K562 (cell line): ENCODE data around the gene HDAC9. TPM values are rescaled to one million over a fixed set of nuclear protein-coding genes. Genes with fewer than 3 reads are reported as not detected.

ENCODE experiments used
- ATAC-seq: fragments of 200-7000 bp; cut with Tn5 transposase; 3 replicates; pipeline ENCODE4 v1.9.1; 2020; ENCODE audit warnings: moderate library complexity
- BruUV-seq: library from RNA; stranded (reverse); fragments of 400-500 nt; replicated peaks from 2 replicates; lab custom pipeline; 2021; lab: Mats Ljungman, UMichigan
- CTCF ChIA-PET: fragments of 300-600 bp; formaldehyde crosslinking; extraction: SDS; loops from one replicate; lab custom pipeline; 2021; ENCODE audit warnings: low intra/inter-chr PET ratio; lab: Yijun Ruan, JAX
- POLR2A ChIA-PET: fragments of 300-600, 350-650 bp; sonication (Branson Sonifier 250); formaldehyde crosslinking; extraction: SDS; loops from one replicate; lab custom pipeline; 2021; ENCODE audit warnings: antibody characterized with exemption, inconsistent platforms; lab: Yijun Ruan, JAX
- DNase-seq, 4 experiments: peaks; one replicate each; pipeline versions ENCODE4 v3.0.0 to v3.0.0-alpha.2; 2011 to 2018; ENCODE audit warnings: low spot score in 3 of 4, mixed read lengths in 3 of 4; ENCODE audit errors: extremely low read depth in 1 of 4
- FAIRE-seq: peaks from 2 replicates; lab custom pipeline; 2011; peaks lifted over from hg19 to GRCh38; lab: Jason Lieb, UNC
- H2AFZ ChIP-seq: 2 replicates; pipeline ENCODE4 v1.6.0; 2011; ENCODE audit warnings: low read depth, low read length, control low read depth, inconsistent platforms
- H3K27ac ChIP-seq: fragments of 200-600 bp; 3 replicates; pipeline ENCODE4 v1.8.0; 2011; ENCODE audit warnings: low read depth, mild to moderate bottlenecking, control low read depth, inconsistent platforms, low read length, moderate library complexity, mixed read lengths; ENCODE audit errors: extremely low read depth
- H3K27me3 ChIP-seq, 2 experiments: fragments of 300-600 bp in 1 of 2; 2 replicates in 1 of 2; 3 replicates in 1 of 2; pipeline versions ENCODE4 v1.6.0 to v1.8.0; 2011; ENCODE audit warnings: inconsistent platforms in 2 of 2, low read length in 2 of 2, mild to moderate bottlenecking in 1 of 2, mixed read lengths in 1 of 2, moderate library complexity in 1 of 2; ENCODE audit not compliant: control insufficient read depth in 2 of 2, insufficient read depth in 2 of 2
- H3K36me3 ChIP-seq: fragments of 300-600 bp; 3 replicates; pipeline ENCODE4 v1.8.0; 2011; ENCODE audit warnings: mild to moderate bottlenecking, low read length, inconsistent platforms; ENCODE audit not compliant: control insufficient read depth, insufficient read depth
- H3K4me1 ChIP-seq, 2 experiments: fragments of 200-600 bp in 1 of 2; replicated peaks in 1 of 2; 2 replicates in 1 of 2; 3 replicates in 1 of 2; pipeline versions ENCODE4 v1.5.1 to v1.8.0; 2011; ENCODE audit warnings: inconsistent platforms in 2 of 2, low read length in 2 of 2, mild to moderate bottlenecking in 1 of 2, mixed read lengths in 1 of 2, moderate library complexity in 1 of 2; ENCODE audit not compliant: control insufficient read depth in 2 of 2, insufficient read depth in 2 of 2
- H3K4me2 ChIP-seq: 2 replicates; pipeline ENCODE4 v1.6.1; 2011; ENCODE audit warnings: low read length, control low read depth, inconsistent platforms, mixed read lengths; ENCODE audit not compliant: insufficient read depth
- H3K4me3 ChIP-seq: fragments of 200-600 bp; sonication (generic), shearing (Covaris generic); 2 replicates; pipeline ENCODE4 v1.5.1; 2016; ENCODE audit warnings: control low read depth, inconsistent platforms
- H3K79me2 ChIP-seq: fragments of 200-600 bp; 3 replicates; pipeline ENCODE4 v1.8.0; 2011; ENCODE audit warnings: low read length, inconsistent platforms; ENCODE audit not compliant: control insufficient read depth, insufficient read depth
- H3K9ac ChIP-seq, 2 experiments: 2 replicates each; pipeline versions ENCODE4 v1.6.0 to v1.6.1; 2011; ENCODE audit warnings: low read depth in 2 of 2, low read length in 2 of 2, control low read depth in 1 of 2, inconsistent platforms in 1 of 2, mild to moderate bottlenecking in 1 of 2, mixed read lengths in 1 of 2; ENCODE audit not compliant: insufficient read depth in 1 of 2
- H3K9me1 ChIP-seq: one replicate; pipeline ENCODE4 v1.6.0; 2011; ENCODE audit warnings: inconsistent platforms, mild to moderate bottlenecking, low read length, moderate library complexity; ENCODE audit not compliant: control insufficient read depth, insufficient read depth
- H3K9me3 ChIP-seq: replicated peaks from 2 replicates; pipeline ENCODE4 v1.5.1; 2011; ENCODE audit warnings: low read depth, low read length, inconsistent platforms; ENCODE audit not compliant: control insufficient read depth, insufficient read depth
- H4K20me1 ChIP-seq: replicated peaks from 2 replicates; pipeline ENCODE4 v1.6.1; 2011; ENCODE audit warnings: low read length, inconsistent platforms, mixed read lengths; ENCODE audit not compliant: control insufficient read depth, insufficient read depth
- KLF1 ChIP-seq: fragments of 450-650 bp; IDR thresholded peaks from 2 replicates; pipeline ENCODE4 v1.6.1; 2016; ENCODE audit warnings: missing genetic modification characterization, missing compliant biosample characterization
- MED1 ChIP-seq: sonication (generic); formaldehyde crosslinking; IDR thresholded peaks from 2 replicates; pipeline ENCODE4 v1.8.1; 2023; ENCODE audit warnings: missing genetic modification reagents, borderline replicate concordance
- PHF21A ChIP-seq: fragments of 450-650 bp; IDR thresholded peaks from 2 replicates; pipeline ENCODE4 v1.6.1; 2017; ENCODE audit warnings: low read depth, borderline replicate concordance
- RAD21 ChIP-seq, 2 experiments: fragments of 250-450 bp in 1 of 2; fragments of 450-650 bp in 1 of 2; sonication (Bioruptor Pico) in 1 of 2; formaldehyde crosslinking in 1 of 2; IDR thresholded peaks in 1 of 2; conservative IDR thresholded peaks in 1 of 2; 2 replicates each; pipeline versions ENCODE4 v1.4.0 to v1.8.0; 2020 to 2022; ENCODE audit warnings: mild to moderate bottlenecking in 2 of 2, moderate library complexity in 1 of 2
- SNIP1 ChIP-seq: fragments of 450-650 bp; IDR thresholded peaks from 2 replicates; pipeline ENCODE4 v1.7.1; 2017; ENCODE audit warnings: low read depth, mild to moderate bottlenecking
- ZNF12 ChIP-seq: sonication (generic); formaldehyde crosslinking; IDR thresholded peaks from 2 replicates; pipeline ENCODE4 v1.4.0; 2020; ENCODE audit warnings: mild to moderate bottlenecking, missing genetic modification reagents
- ZNF146 ChIP-seq: IDR thresholded peaks from one replicate; pipeline ENCODE4 v1.6.1; 2018; ENCODE audit warnings: missing compliant biosample characterization; ENCODE audit not compliant: unreplicated experiment
- ZNF445 ChIP-seq: fragments of 250-450 bp; sonication (Bioruptor Pico); IDR thresholded peaks from 2 replicates; pipeline ENCODE4 v1.4.0; 2020; ENCODE audit warnings: low read depth, mild to moderate bottlenecking, moderate library complexity
- ZNF584 ChIP-seq: fragments of 200-800 bp; sonication (Bioruptor generic); IDR thresholded peaks from 2 replicates; pipeline ENCODE4 v1.6.1; 2016; ENCODE audit warnings: low read depth, mild to moderate bottlenecking, missing genetic modification characterization, missing compliant biosample characterization
- WGBS: fragments of 100-300 bp; shearing (Covaris generic); methylation state at CpG from one replicate; pipeline ENCODE4 v1.1.6; 2016; ENCODE audit warnings: low coverage, mixed read lengths; ENCODE audit not compliant: insufficient coverage; ENCODE audit errors: missing lambda C conversion rate; 5-methylcytosine and 5-hydroxymethylcytosine counted together
- in situ Hi-C: fragments of 300-500 bp; cut with MboI; formaldehyde crosslinking; loops from 4 replicates; pipeline ENCODE4 v1.15.0; 2018; ENCODE audit warnings: inconsistent platforms, mixed read lengths
- intact Hi-C: fragments of 100-400 bp; cut with micrococcal nuclease; formaldehyde crosslinking; loops from 2 replicates; pipeline ENCODE4 v1.14.2; 2022
- polyA plus RNA-seq, 8 experiments: library from polyadenylated mRNA; depleted of rRNA in 4 of 8; stranded (reverse) in 5 of 8; unstranded in 3 of 8; fragments of >200 nt; fragmentation: Nextera tagmentation in 2 of 8; fragmentation: Illumina TruSeq in 1 of 8; extraction: Ambion mirVana in 2 of 8; extraction: Trizol in 1 of 8; gene quantifications; 2 replicates each; pipeline versions ENCODE4 v1.2.1 to v1.2.3, GENCODE V29; 2011 to 2014; ENCODE audit warnings: inconsistent platforms in 1 of 8, missing spikeins in 1 of 8
- total RNA-seq, 7 experiments: library from RNA; depleted of rRNA in 6 of 7; stranded (reverse); fragments of >200 nt in 6 of 7; fragmentation: Illumina TruSeq in 2 of 7; extraction: Trizol in 2 of 7; gene quantifications; 2 replicates each; pipeline versions ENCODE4 v1.2.1 to v1.2.3, GENCODE V29; 2011 to 2021; ENCODE audit warnings: low replicate concordance in 1 of 7
- TF ChIP-seq, protein P1 (sequence below), 3 experiments: IDR thresholded peaks in 2 of 3; conservative IDR thresholded peaks in 1 of 3; 2 replicates each; pipeline ENCODE4 v1.5.1; 2011 to 2012; ENCODE audit warnings: low read length in 3 of 3, mild to moderate bottlenecking in 3 of 3, control low read depth in 2 of 3, improper control_type of control experiment in 1 of 3, inconsistent platforms in 1 of 3, low read depth in 1 of 3, mixed read lengths in 1 of 3, moderate library complexity in 1 of 3; ENCODE audit not compliant: insufficient read depth in 2 of 3
- TF ChIP-seq, protein P2 (sequence below): sonication (generic); formaldehyde crosslinking; IDR thresholded peaks from 2 replicates; pipeline ENCODE4 v1.8.1; 2022; ENCODE audit warnings: missing genetic modification reagents

The HDAC9 gene
- total and polyA plus RNA-seq, 9 of the 15 experiments (the other 6 are each of a cell fraction or from before 2014, with no cell fraction given): 0.08 to 0.91 (median 0.33) TPM

DNA sequence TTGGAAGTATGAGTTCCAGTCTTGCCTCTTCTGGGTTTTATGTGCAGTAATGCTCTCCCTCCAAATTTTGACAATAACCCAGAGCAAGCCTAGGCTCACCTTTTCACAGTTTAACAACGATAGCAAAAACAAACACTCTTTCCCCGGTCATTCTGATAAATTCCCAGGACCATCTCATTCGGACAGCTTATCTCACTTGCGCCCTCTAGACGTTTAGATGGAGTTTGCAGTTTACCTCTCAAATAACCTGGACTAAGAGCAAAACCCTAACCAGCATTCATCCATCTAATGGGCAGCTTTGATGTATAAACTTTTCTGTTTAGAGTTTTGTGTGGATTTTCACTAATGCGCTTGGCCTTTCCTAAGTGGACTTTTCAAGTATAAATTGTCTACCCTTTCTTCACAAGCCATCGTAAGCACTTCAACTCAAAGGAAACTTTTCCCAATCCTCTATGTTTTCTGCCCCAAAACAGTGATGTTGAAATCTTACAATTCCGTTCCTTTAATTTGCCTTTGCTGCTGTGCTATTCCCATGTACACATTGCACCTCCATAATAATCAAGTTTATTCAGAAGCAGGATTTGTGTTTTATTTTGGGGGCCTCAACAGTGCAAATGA lies 114.9 kb downstream of the HDAC9 start:
- no TSS peak for BruUV-seq
- Histone ChIP-seq H3K36me3 (no peaks in the 10 kb centered on the region), H3K79me2 (no peaks in the 10 kb centered on the region), H3K9ac (no peak overlapping the region), H3K27me3 (no peaks in the 10 kb centered on the region), H3K4me3 (no peak overlapping the region), H3K4me1 (no peaks in the 10 kb centered on the region), H3K27ac (no peak overlapping the region), H4K20me1 (no peaks in the 10 kb centered on the region), H3K9me3 (no peaks in the 10 kb centered on the region)
- POLR2A ChIA-PET: no interaction called here
- DNase-seq: peak in 1 of 4 experiments; percentile 29
- ATAC-seq: no peak
- CTCF ChIA-PET: no interaction called here
- in situ Hi-C loops: no loop called here
- no peak for FAIRE-seq
- intact Hi-C loops: no loop called here
- under 1% methylated on average over 8 of the region's 8 CpGs for WGBS
- TF ChIP-seq, protein P1, sequence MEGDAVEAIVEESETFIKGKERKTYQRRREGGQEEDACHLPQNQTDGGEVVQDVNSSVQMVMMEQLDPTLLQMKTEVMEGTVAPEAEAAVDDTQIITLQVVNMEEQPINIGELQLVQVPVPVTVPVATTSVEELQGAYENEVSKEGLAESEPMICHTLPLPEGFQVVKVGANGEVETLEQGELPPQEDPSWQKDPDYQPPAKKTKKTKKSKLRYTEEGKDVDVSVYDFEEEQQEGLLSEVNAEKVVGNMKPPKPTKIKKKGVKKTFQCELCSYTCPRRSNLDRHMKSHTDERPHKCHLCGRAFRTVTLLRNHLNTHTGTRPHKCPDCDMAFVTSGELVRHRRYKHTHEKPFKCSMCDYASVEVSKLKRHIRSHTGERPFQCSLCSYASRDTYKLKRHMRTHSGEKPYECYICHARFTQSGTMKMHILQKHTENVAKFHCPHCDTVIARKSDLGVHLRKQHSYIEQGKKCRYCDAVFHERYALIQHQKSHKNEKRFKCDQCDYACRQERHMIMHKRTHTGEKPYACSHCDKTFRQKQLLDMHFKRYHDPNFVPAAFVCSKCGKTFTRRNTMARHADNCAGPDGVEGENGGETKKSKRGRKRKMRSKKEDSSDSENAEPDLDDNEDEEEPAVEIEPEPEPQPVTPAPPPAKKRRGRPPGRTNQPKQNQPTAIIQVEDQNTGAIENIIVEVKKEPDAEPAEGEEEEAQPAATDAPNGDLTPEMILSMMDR (IDR thresholded peaks at IDR 0.05 in 2 of 3, conservative IDR thresholded peaks at IDR 0.05 in 1 of 3; ENCODE audit: insufficient read depth in 2 of 3, low read depth in 1 of 3, low read length in 3 of 3): peak in 2 of 3 experiments; percentile 18 to 40; a peak in 2 of 6 replicates
- peak; percentile 7 to 23; a peak in 1 of 4 replicates for TF ChIP-seq RAD21 (CRISPR knock-in tag; conservative IDR thresholded peaks at IDR 0.05 in 1 of 2, IDR thresholded peaks at IDR 0.05 in 1 of 2)
- TF ChIP-seq ZNF146 (CRISPR knock-in tag): no peak
- no peak for TF ChIP-seq KLF1 (tag)
- no peak for TF ChIP-seq MED1 (CRISPR knock-in tag)
- TF ChIP-seq ZNF584 (CRISPR knock-in tag): no peak
- TF ChIP-seq, protein P2, sequence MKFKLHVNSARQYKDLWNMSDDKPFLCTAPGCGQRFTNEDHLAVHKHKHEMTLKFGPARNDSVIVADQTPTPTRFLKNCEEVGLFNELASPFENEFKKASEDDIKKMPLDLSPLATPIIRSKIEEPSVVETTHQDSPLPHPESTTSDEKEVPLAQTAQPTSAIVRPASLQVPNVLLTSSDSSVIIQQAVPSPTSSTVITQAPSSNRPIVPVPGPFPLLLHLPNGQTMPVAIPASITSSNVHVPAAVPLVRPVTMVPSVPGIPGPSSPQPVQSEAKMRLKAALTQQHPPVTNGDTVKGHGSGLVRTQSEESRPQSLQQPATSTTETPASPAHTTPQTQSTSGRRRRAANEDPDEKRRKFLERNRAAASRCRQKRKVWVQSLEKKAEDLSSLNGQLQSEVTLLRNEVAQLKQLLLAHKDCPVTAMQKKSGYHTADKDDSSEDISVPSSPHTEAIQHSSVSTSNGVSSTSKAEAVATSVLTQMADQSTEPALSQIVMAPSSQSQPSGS: no peak
- no peak for TF ChIP-seq ZNF445 (CRISPR knock-in tag)
- no peak for TF ChIP-seq PHF21A
- TF ChIP-seq SNIP1: no peak
- TF ChIP-seq ZNF12 (CRISPR knock-in tag): no peak
- TF ChIP-seq, all 486 proteins: peak for 2
- Histone ChIP-seq H2AFZ (no peak overlapping the region), H3K4me2 (no peak overlapping the region), H3K9me1 (no peaks in the 10 kb centered on the region)
